ENCODE results near the gene USF3.

The USF3 gene

DNA sequence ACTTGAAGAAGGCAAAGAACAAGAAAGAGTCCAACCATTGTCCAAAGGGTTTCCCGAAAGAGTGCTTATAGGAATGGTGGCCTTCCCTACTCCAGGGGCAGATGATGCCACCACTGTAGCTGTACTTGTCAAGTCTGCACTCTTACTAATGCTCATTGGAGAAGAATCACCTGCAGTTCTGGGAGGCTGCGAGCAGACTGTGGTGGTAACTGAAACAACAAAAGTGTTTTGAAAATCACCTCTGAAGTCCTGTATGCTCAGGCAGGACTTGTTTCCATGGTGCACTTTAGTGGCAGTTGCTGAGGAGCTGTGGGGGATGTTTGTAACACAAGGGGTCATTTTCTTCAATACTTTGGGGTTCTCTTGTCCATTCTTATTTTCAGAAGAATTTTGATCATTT is 36.0 kb downstream of the USF3 start:
- TF ChIP-seq, protein P1, sequence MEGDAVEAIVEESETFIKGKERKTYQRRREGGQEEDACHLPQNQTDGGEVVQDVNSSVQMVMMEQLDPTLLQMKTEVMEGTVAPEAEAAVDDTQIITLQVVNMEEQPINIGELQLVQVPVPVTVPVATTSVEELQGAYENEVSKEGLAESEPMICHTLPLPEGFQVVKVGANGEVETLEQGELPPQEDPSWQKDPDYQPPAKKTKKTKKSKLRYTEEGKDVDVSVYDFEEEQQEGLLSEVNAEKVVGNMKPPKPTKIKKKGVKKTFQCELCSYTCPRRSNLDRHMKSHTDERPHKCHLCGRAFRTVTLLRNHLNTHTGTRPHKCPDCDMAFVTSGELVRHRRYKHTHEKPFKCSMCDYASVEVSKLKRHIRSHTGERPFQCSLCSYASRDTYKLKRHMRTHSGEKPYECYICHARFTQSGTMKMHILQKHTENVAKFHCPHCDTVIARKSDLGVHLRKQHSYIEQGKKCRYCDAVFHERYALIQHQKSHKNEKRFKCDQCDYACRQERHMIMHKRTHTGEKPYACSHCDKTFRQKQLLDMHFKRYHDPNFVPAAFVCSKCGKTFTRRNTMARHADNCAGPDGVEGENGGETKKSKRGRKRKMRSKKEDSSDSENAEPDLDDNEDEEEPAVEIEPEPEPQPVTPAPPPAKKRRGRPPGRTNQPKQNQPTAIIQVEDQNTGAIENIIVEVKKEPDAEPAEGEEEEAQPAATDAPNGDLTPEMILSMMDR (IDR thresholded peaks at IDR 0.05; ENCODE audit: low read depth, low read length, missing control alignments) = no peak
- no peak for DNase-seq (ENCODE audit: low read depth)
- in situ Hi-C loops (cut with HindIII; ENCODE audit: low sequenced_read_pairs) = no loop called here
- H3K4me3 ChIP-seq (ENCODE audit: low read depth, low read length) = no peak overlapping the region

DNA sequence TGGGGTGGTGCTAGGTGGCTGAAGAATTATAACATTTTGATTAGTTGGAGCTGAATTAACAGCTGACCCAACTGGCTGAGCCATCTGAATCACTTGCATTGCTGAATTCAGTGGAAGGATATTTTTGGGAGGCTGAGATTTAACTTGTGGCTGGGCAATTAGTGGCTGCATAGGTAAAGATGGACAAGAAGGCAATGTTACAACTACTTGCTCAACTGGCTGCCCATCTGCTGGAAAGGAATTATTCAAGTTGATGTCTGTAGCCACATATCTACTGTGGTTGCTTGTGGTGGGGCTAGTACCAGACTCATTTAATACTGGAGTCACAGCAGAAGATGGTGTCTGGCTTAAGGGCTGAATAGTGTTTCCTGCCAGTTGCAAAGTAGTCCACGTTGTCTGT is 36.4 kb downstream of the USF3 start:
- DNase-seq (ENCODE audit: low read depth) = no peak
- TF ChIP-seq, protein P1 (IDR thresholded peaks at IDR 0.05; ENCODE audit: low read depth, low read length, missing control alignments) = no peak
- in situ Hi-C loops (cut with HindIII; ENCODE audit: low sequenced_read_pairs) = no loop called here
- H3K4me3 ChIP-seq (ENCODE audit: low read depth, low read length) = no peak overlapping the region

- DNase-seq (ENCODE audit: low read depth) = no peak
- H3K4me3 ChIP-seq (ENCODE audit: low read depth, low read length) = no peak overlapping the region
- TF ChIP-seq, protein P1 (IDR thresholded peaks at IDR 0.05; ENCODE audit: low read depth, low read length, missing control alignments) = no peak
- in situ Hi-C loops (cut with HindIII; ENCODE audit: low sequenced_read_pairs) = no loop called here
Observed at GRCh38 chr3:113659101-113659541, 37.3 kb downstream of the USF3 start.

DNA sequence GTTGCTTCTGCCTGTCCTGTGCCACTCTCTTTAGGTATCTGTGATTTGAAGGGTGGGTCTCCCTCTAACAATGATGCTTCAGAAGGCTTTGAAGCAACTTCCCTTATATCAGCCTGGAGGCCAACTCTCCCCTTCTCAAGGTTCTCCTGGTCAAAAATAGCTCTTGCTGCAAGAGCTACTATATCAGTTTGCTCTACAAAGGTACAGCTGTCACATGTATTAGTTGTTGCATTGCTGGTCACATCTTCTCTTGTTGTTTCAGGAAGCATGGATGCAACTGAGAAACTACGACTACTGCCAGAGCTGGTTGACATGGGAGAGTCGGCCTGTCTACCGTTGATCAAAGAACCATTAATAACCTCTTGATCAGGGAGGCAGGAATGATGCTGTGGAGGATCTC is 38.3 kb downstream of the USF3 start:
- no peak overlapping the region for H3K4me3 ChIP-seq (ENCODE audit: low read depth, low read length)
- no peak for DNase-seq (ENCODE audit: low read depth)
- in situ Hi-C loops (cut with HindIII; ENCODE audit: low sequenced_read_pairs) = no loop called here
- TF ChIP-seq, protein P1 (IDR thresholded peaks at IDR 0.05; ENCODE audit: low read depth, low read length, missing control alignments) = no peak

DNA sequence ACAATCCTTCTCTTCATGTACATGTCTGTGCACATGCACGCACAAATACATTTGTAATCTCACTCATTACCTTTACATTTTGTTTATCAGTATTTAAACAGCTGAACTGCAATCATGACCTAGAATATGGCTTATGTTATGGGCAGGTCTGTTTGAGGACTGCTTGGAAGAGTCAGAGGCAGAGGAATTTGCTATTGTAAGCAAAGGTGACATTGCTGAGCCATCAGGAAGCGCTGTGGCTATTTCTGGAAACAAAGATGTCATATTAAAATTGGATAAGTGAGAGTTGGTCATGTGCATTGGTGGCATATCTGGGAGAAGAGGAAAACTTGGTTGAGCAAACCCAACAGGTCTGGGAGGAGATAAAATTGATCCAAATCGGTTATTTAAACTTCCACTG is 41.6 kb downstream of the USF3 start:
- no peak overlapping the region for H3K4me3 ChIP-seq (ENCODE audit: low read depth, low read length)
- TF ChIP-seq, protein P1 (IDR thresholded peaks at IDR 0.05; ENCODE audit: low read depth, low read length, missing control alignments) = no peak
- in situ Hi-C loops (cut with HindIII; ENCODE audit: low sequenced_read_pairs) = no loop called here
- no peak for DNase-seq (ENCODE audit: low read depth)

- TF ChIP-seq, protein P1 (IDR thresholded peaks at IDR 0.05; ENCODE audit: low read depth, low read length, missing control alignments) = no peak
- no peak for DNase-seq (ENCODE audit: low read depth)
- in situ Hi-C loops (cut with HindIII; ENCODE audit: low sequenced_read_pairs) = no loop called here
- no peak overlapping the region for H3K4me3 ChIP-seq (ENCODE audit: low read depth, low read length)
Observed at GRCh38 chr3:113654310-113654709, 42.1 kb downstream of the USF3 start.

Measured in astrocyte of the cerebellum (primary cell).